DND-41 (cell line): ENCODE data around the gene UBR3.

Experiments used
- EZH2 ChIP-seq: IDR thresholded peaks from 3 replicates; pipeline ENCODE4 v1.6.1; 2012; ENCODE audit warnings: borderline replicate concordance, low read depth, mild to moderate bottlenecking, moderate library complexity, low read length, inconsistent platforms; ENCODE audit not compliant: severe bottlenecking
- TF ChIP-seq, protein P1 (sequence below): IDR thresholded peaks from 2 replicates; pipeline ENCODE4 v1.5.1; 2012; ENCODE audit warnings: borderline replicate concordance, low read length, moderate library complexity, mild to moderate bottlenecking; ENCODE audit not compliant: poor library complexity, severe bottlenecking; ENCODE audit errors: extremely low read depth

GRCh38 chr2:169781249-169782013, 45.8 kb upstream of the UBR3 start:
- TF ChIP-seq, protein P1, sequence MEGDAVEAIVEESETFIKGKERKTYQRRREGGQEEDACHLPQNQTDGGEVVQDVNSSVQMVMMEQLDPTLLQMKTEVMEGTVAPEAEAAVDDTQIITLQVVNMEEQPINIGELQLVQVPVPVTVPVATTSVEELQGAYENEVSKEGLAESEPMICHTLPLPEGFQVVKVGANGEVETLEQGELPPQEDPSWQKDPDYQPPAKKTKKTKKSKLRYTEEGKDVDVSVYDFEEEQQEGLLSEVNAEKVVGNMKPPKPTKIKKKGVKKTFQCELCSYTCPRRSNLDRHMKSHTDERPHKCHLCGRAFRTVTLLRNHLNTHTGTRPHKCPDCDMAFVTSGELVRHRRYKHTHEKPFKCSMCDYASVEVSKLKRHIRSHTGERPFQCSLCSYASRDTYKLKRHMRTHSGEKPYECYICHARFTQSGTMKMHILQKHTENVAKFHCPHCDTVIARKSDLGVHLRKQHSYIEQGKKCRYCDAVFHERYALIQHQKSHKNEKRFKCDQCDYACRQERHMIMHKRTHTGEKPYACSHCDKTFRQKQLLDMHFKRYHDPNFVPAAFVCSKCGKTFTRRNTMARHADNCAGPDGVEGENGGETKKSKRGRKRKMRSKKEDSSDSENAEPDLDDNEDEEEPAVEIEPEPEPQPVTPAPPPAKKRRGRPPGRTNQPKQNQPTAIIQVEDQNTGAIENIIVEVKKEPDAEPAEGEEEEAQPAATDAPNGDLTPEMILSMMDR = no peak
- TF ChIP-seq EZH2 = no peak
